Transverse colon (tissue), 3 donors: Measurements from ENCODE around the gene CARHSP1.
A peak's percentile ranks its signal among the peaks of the same experiment; 100 is the strongest.

ENCODE experiments used
- POLR2A ChIP-seq: fragments of 450-650 bp; IDR thresholded peaks from one replicate; pipeline ENCODE4 v1.6.1; 2016; ENCODE audit warnings: antibody characterized with exemption, mild to moderate bottlenecking, moderate library complexity
- POLR2AphosphoS5 ChIP-seq, 3 donors: sonication (generic); formaldehyde crosslinking; IDR thresholded peaks; one replicate each; pipeline ENCODE4 v1.6.1; 2016; ENCODE audit warnings: antibody characterized with exemption in 3 of 3

GRCh38 chr16:8850279-8850885, 18.4 kb downstream of the CARHSP1 start:
- TF ChIP-seq POLR2AphosphoS5 (IDR thresholded peaks at IDR 0.05): peak; percentile 15 to 47 (median 24)
- no peak for TF ChIP-seq POLR2A
